GM12878 (cell line): Measurements from ENCODE around the gene TRMT1. TPM values are rescaled to one million over a fixed set of nuclear protein-coding genes. Genes with fewer than 3 reads are reported as not detected.

Experiments
- ATAC-seq: fragments of 200-7000 bp; cut with Tn5 transposase; 3 replicates; pipeline ENCODE4 v1.9.1; 2020; ENCODE audit warnings: mild to moderate bottlenecking, moderate library complexity
- BruUV-seq: library from RNA; stranded (reverse); fragments of 400-500 nt; replicated peaks from 2 replicates; lab custom pipeline; 2021; lab: Mats Ljungman, UMichigan
- CTCF ChIA-PET: fragments of 300-600 bp; sonication (Branson Sonifier 250); formaldehyde crosslinking; extraction: SDS; loops from one replicate; lab custom pipeline; 2021; ENCODE audit warnings: inconsistent platforms; lab: Yijun Ruan, JAX
- POLR2A ChIA-PET: fragments of 350-600 bp; formaldehyde crosslinking; extraction: SDS; loops from one replicate; lab custom pipeline; 2021; ENCODE audit warnings: inconsistent platforms; lab: Charles Lee
- RAD21 ChIA-PET: fragments of 300-600 bp; sonication (Branson Sonifier 250); formaldehyde crosslinking; loops from one replicate; lab custom pipeline; 2023; ENCODE audit warnings: antibody characterized with exemption; ENCODE audit not compliant: unreplicated experiment; lab: Charles Lee
- SMC1A ChIA-PET: fragments of 300-600 bp; sonication (Branson Sonifier 250); formaldehyde crosslinking; loops from one replicate; lab custom pipeline; 2023; ENCODE audit not compliant: unreplicated experiment, uncharacterized antibody; lab: Charles Lee
- DNase-seq: peaks from one replicate; pipeline ENCODE4 v3.0.0-alpha.2; 2011; ENCODE audit warnings: low read depth, low spot score
- FAIRE-seq: peaks from 3 replicates; lab custom pipeline; 2011; peaks lifted over from hg19 to GRCh38; lab: Jason Lieb, UNC
- H2AFZ ChIP-seq: 2 replicates; pipeline ENCODE4 v1.6.0; 2011; ENCODE audit warnings: low read depth, low read length, control low read depth; ENCODE audit not compliant: control insufficient read depth
- H3K27ac ChIP-seq: 2 replicates; pipeline ENCODE4 v1.5.1; 2011; ENCODE audit warnings: control low read depth; ENCODE audit not compliant: control insufficient read depth, insufficient read depth
- H3K27me3 ChIP-seq, 2 experiments: replicated peaks in 1 of 2; 2 replicates each; pipeline versions ENCODE4 v1.6.0 to v1.6.1; 2011; ENCODE audit warnings: low read length in 1 of 2; ENCODE audit not compliant: control insufficient read depth in 2 of 2, insufficient read depth in 2 of 2
- H3K36me3 ChIP-seq, 2 experiments: 2 replicates each; pipeline ENCODE4 v1.5.1; 2011; ENCODE audit warnings: low read length in 1 of 2; ENCODE audit not compliant: control insufficient read depth in 2 of 2, insufficient read depth in 2 of 2
- H3K4me1 ChIP-seq: 2 replicates; pipeline ENCODE4 v1.6.1; 2011; ENCODE audit warnings: mild to moderate bottlenecking, low read length, moderate library complexity, mixed read lengths; ENCODE audit not compliant: control insufficient read depth, insufficient read depth
- H3K4me2 ChIP-seq: 2 replicates; pipeline ENCODE4 v1.6.0; 2011; ENCODE audit warnings: control low read depth; ENCODE audit not compliant: control insufficient read depth, insufficient read depth
- H3K4me3 ChIP-seq: fragments of 200-600 bp; sonication (generic); 2 replicates; pipeline ENCODE4 v1.5.1; 2016
- H3K79me2 ChIP-seq: 2 replicates; pipeline ENCODE4 v1.6.0; 2011; ENCODE audit warnings: low read length; ENCODE audit not compliant: control insufficient read depth, insufficient read depth
- H3K9ac ChIP-seq: 2 replicates; pipeline ENCODE4 v1.8.0; 2011; ENCODE audit warnings: low read length, control low read depth, mixed read lengths; ENCODE audit not compliant: control insufficient read depth, insufficient read depth
- H3K9me3 ChIP-seq: replicated peaks from 3 replicates; pipeline ENCODE4 v1.5.1; 2011; ENCODE audit warnings: mild to moderate bottlenecking, low read length; ENCODE audit not compliant: control insufficient read depth, insufficient read depth
- H4K20me1 ChIP-seq: 2 replicates; pipeline ENCODE4 v1.6.0; 2011; ENCODE audit not compliant: control insufficient read depth, insufficient read depth
- RELA ChIP-seq: fragments of 450-650 bp; IDR thresholded peaks from 2 replicates; pipeline ENCODE4 v1.8.0; 2014; ENCODE audit warnings: borderline replicate concordance; ENCODE audit not compliant: partially characterized antibody
- SMARCA5 ChIP-seq: fragments of 450-650 bp; IDR thresholded peaks from 2 replicates; pipeline ENCODE4 v1.6.1; 2017; ENCODE audit warnings: mild to moderate bottlenecking
- SP1 ChIP-seq: IDR thresholded peaks from one replicate; pipeline ENCODE4 v1.6.1; 2011; ENCODE audit warnings: low read depth, low read length
- ZSCAN29 ChIP-seq: fragments of 450-650 bp; IDR thresholded peaks from 2 replicates; pipeline ENCODE4 v1.6.1; 2017; ENCODE audit warnings: mild to moderate bottlenecking, moderate library complexity
- WGBS: methylation state at CpG from one replicate; pipeline ENCODE4 v1.1.6; 2016; ENCODE audit warnings: low lambda C conversion rate; ENCODE audit not compliant: insufficient replicate concordance, insufficient coverage; ENCODE audit errors: missing lambda C conversion rate; 5-methylcytosine and 5-hydroxymethylcytosine counted together
- in situ Hi-C: fragments of 300-500 bp; cut with MboI; formaldehyde crosslinking; loops from 9 replicates; pipeline ENCODE4 v1.14.3; 2018; ENCODE audit warnings: mixed read lengths
- intact Hi-C: fragments of 100-400 bp; cut with micrococcal nuclease; formaldehyde crosslinking; loops from one replicate; pipeline ENCODE4 v1.14.2; 2022; ENCODE audit not compliant: unreplicated experiment
- polyA plus RNA-seq, 11 experiments: library from polyadenylated mRNA; depleted of rRNA in 4 of 11; unstranded in 6 of 11; stranded (reverse) in 5 of 11; fragments of >200 nt; fragmentation: Nextera tagmentation in 4 of 11; fragmentation: Illumina TruSeq in 1 of 11; extraction: Ambion mirVana in 4 of 11; extraction: Trizol in 1 of 11; gene quantifications; 1 replicate in 1 of 11; 2 replicates in 10 of 11; pipeline versions ENCODE4 v1.2.1 to v1.2.3, GENCODE V29; 2011 to 2016; ENCODE audit warnings: inconsistent platforms in 2 of 11, missing spikeins in 2 of 11, low read depth in 1 of 11
- total RNA-seq, 4 experiments: library from RNA; depleted of rRNA in 3 of 4; stranded (reverse); fragments of >200 nt in 3 of 4; fragmentation: Illumina TruSeq in 1 of 4; extraction: Trizol in 1 of 4; gene quantifications; 2 replicates each; pipeline versions ENCODE4 v1.2.1 to v1.2.3, GENCODE V29; 2013 to 2021
- TF ChIP-seq, protein P1 (sequence below): fragments of 450-650 bp; IDR thresholded peaks from 2 replicates; pipeline ENCODE4 v1.6.1; 2017; ENCODE audit warnings: low read depth, mild to moderate bottlenecking, moderate library complexity

The TRMT1 gene
- total and polyA plus RNA-seq, 10 of the 15 experiments (the other 5 are each of a cell fraction or from before 2014, with no cell fraction given), result 3.4 to 68.8 (median 34.8) TPM

DNA sequence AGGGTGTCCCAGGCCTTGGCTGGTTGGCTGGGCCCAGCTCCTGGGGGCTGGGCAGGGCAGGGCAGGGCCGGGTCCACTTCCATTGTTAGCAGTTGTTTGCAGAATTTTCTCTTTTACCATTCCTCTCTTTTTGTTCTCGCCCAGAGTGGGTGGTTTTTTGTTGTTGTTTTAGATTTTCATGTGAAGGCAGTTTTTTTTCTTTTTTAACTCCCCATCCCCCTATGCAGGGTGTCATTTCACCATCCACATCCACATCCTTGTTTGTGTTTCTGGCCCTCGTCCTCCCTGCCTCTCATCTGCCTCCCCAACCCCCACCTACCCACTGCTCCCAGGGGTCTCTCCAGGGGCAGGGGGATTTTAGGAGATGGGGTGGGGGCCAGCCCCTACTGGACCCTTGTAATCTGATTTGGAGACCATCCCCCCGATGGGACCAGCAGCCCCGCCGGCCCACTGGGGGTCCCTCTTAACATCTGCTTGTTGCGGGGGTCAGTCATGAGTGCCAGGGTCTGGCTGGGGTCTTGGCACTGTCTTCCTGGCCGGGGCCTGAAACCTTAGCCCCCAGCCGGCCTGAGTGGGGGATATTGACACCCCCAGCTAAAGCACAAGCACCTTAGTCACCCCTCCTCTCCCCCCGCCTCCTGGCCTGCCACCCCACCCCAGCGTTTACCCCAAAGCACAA lies 23.2 kb upstream of the TRMT1 start (continued):
- TF ChIP-seq, protein P1, sequence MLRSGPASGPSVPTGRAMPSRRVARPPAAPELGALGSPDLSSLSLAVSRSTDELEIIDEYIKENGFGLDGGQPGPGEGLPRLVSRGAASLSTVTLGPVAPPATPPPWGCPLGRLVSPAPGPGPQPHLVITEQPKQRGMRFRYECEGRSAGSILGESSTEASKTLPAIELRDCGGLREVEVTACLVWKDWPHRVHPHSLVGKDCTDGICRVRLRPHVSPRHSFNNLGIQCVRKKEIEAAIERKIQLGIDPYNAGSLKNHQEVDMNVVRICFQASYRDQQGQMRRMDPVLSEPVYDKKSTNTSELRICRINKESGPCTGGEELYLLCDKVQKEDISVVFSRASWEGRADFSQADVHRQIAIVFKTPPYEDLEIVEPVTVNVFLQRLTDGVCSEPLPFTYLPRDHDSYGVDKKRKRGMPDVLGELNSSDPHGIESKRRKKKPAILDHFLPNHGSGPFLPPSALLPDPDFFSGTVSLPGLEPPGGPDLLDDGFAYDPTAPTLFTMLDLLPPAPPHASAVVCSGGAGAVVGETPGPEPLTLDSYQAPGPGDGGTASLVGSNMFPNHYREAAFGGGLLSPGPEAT, result no peak

DNA sequence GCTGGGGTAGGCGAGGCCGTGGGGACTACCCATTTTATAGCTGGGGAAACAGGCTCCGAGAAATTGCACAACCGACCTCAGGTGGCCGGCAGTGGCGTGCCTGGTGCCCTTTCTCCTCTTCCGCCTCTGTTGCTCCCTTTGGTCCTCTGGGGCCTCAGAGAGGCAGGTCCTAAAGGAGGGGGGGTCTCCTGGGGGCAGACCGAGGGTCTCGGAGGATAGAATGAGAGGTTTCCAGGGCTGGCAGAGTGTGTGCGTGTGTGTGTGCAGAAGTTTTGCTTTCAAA lies 22.3 kb upstream of the TRMT1 start:
- Histone ChIP-seq H3K4me3 (no peak overlapping the region), H3K4me1 (no peaks in the 10 kb centered on the region), H3K27ac (no peak overlapping the region), H3K4me2 (no peak overlapping the region), H3K27me3 (no peaks in the 10 kb centered on the region), H3K9ac (no peak overlapping the region), H2AFZ (no peak overlapping the region), H3K79me2 (no peaks in the 10 kb centered on the region; the same call in 1 of the 2 replicates), H4K20me1 (no peaks in the 10 kb centered on the region), H3K36me3 (peaks cover 11 to 32% of the 10 kb centered on the region in 2 experiments), H3K9me3 (no peaks in the 10 kb centered on the region)
- no peak for ATAC-seq
- intact Hi-C loops, result no loop called here
- ChIA-PET POLR2A (no interaction called here), RAD21 (no interaction called here), CTCF (no interaction called here), SMC1A (no interaction called here)
- no TSS peak for BruUV-seq
- 88% methylated on average over 10 of the region's 10 CpGs for WGBS
- no peak for DNase-seq
- FAIRE-seq, result no peak
- TF ChIP-seq SP1, result no peak
- no peak for TF ChIP-seq RELA
- TF ChIP-seq ZSCAN29, result no peak
- no peak for TF ChIP-seq SMARCA5
- in situ Hi-C loops, result no loop called here
